HEK293 (cell line): Measurements from ENCODE around the gene JUND.
A peak's percentile ranks its signal among the peaks of the same experiment; 100 is the strongest.

Source experiments
- AEBP2 ChIP-seq: fragments of 450-650 bp; formaldehyde crosslinking; IDR thresholded peaks from 2 replicates; pipeline ENCODE4 v1.5.1; 2016; ENCODE audit warnings: missing biosample characterization, missing genetic modification characterization, borderline replicate concordance
- GLI2 ChIP-seq: fragments of 450-650 bp; formaldehyde crosslinking; IDR thresholded peaks from 2 replicates; pipeline ENCODE4; 2017; ENCODE audit warnings: missing biosample characterization, missing genetic modification characterization, low read depth, borderline replicate concordance
- GLI4 ChIP-seq: fragments of 450-650 bp; formaldehyde crosslinking; IDR thresholded peaks from 2 replicates; pipeline ENCODE4 v1.5.1; 2016; ENCODE audit warnings: missing biosample characterization, missing genetic modification characterization
- INSM2 ChIP-seq: fragments of 450-650 bp; formaldehyde crosslinking; IDR thresholded peaks from 2 replicates; pipeline ENCODE4 v1.5.1; 2016; ENCODE audit warnings: missing biosample characterization, missing genetic modification characterization
- KLF1 ChIP-seq: fragments of 450-650 bp; formaldehyde crosslinking; IDR thresholded peaks from 2 replicates; pipeline ENCODE4 v1.5.1; 2016; ENCODE audit warnings: missing biosample characterization, missing genetic modification characterization
- KLF16 ChIP-seq: fragments of 450-650 bp; formaldehyde crosslinking; IDR thresholded peaks from 2 replicates; pipeline ENCODE4 v1.5.1; 2017; ENCODE audit warnings: missing biosample characterization, missing genetic modification characterization
- KLF9 ChIP-seq: fragments of 450-650 bp; formaldehyde crosslinking; IDR thresholded peaks from 2 replicates; pipeline ENCODE4 v1.5.1; 2016; ENCODE audit warnings: missing biosample characterization, missing genetic modification characterization, low read depth
- PRDM10 ChIP-seq: fragments of 450-650 bp; formaldehyde crosslinking; IDR thresholded peaks from 2 replicates; pipeline ENCODE4 v1.5.1; 2016; ENCODE audit warnings: missing biosample characterization, missing genetic modification characterization
- REPIN1 ChIP-seq: fragments of 450-650 bp; formaldehyde crosslinking; IDR thresholded peaks from 2 replicates; pipeline ENCODE4 v1.5.1; 2017; ENCODE audit warnings: missing biosample characterization, missing genetic modification characterization, low read depth
- SETDB1 ChIP-seq: IDR thresholded peaks from one replicate; pipeline ENCODE4 v1.6.1; 2017; ENCODE audit warnings: mild to moderate bottlenecking, low read length, moderate library complexity, mixed read lengths; ENCODE audit not compliant: insufficient read length
- SP3 ChIP-seq: fragments of 450-650 bp; formaldehyde crosslinking; IDR thresholded peaks from 2 replicates; pipeline ENCODE4 v1.5.1; 2016; ENCODE audit warnings: missing biosample characterization, missing genetic modification characterization
- TRIM28 ChIP-seq: IDR thresholded peaks from 2 replicates; pipeline ENCODE4 v1.6.1; 2011; ENCODE audit warnings: low read length, control low read depth, borderline replicate concordance
- ZBTB17 ChIP-seq: fragments of 450-650 bp; formaldehyde crosslinking; IDR thresholded peaks from 2 replicates; pipeline ENCODE4 v1.5.1; 2016; ENCODE audit warnings: missing biosample characterization, missing genetic modification characterization
- ZBTB21 ChIP-seq: fragments of 450-650 bp; formaldehyde crosslinking; IDR thresholded peaks from 2 replicates; pipeline ENCODE4 v1.5.1; 2017; ENCODE audit warnings: missing biosample characterization, missing genetic modification characterization
- ZFHX2 ChIP-seq: fragments of 450-650 bp; formaldehyde crosslinking; conservative IDR thresholded peaks from 2 replicates; pipeline ENCODE4 v1.5.1; 2016; ENCODE audit warnings: missing biosample characterization, missing genetic modification characterization
- ZFP37 ChIP-seq: fragments of 450-650 bp; formaldehyde crosslinking; IDR thresholded peaks from 2 replicates; pipeline ENCODE4 v1.5.1; 2016; ENCODE audit warnings: missing biosample characterization, missing genetic modification characterization
- ZFP69B ChIP-seq: fragments of 450-650 bp; formaldehyde crosslinking; IDR thresholded peaks from 2 replicates; pipeline ENCODE4 v1.5.1; 2016; ENCODE audit warnings: missing biosample characterization, missing genetic modification characterization
- ZNF174 ChIP-seq: fragments of 450-650 bp; formaldehyde crosslinking; IDR thresholded peaks from 2 replicates; pipeline ENCODE4 v1.5.0; 2017; ENCODE audit warnings: missing biosample characterization, mild to moderate bottlenecking, missing genetic modification characterization
- ZNF19 ChIP-seq: fragments of 450-650 bp; formaldehyde crosslinking; IDR thresholded peaks from 2 replicates; pipeline ENCODE4; 2016; ENCODE audit warnings: missing biosample characterization, missing genetic modification characterization, low read depth
- ZNF202 ChIP-seq: fragments of 450-650 bp; formaldehyde crosslinking; IDR thresholded peaks from 2 replicates; pipeline ENCODE4 v1.5.1; 2016; ENCODE audit warnings: missing biosample characterization, missing genetic modification characterization, borderline replicate concordance
- ZNF211 ChIP-seq: fragments of 450-650 bp; formaldehyde crosslinking; IDR thresholded peaks from 2 replicates; pipeline ENCODE4 v1.5.1; 2016; ENCODE audit warnings: low read depth, missing biosample characterization, missing genetic modification characterization
- ZNF302 ChIP-seq: fragments of 450-650 bp; formaldehyde crosslinking; IDR thresholded peaks from 2 replicates; pipeline ENCODE4 v1.5.1; 2016; ENCODE audit warnings: missing biosample characterization, missing genetic modification characterization, low read depth
- ZNF324 ChIP-seq: fragments of 450-650 bp; formaldehyde crosslinking; IDR thresholded peaks from 2 replicates; pipeline ENCODE4 v1.5.1; 2016; ENCODE audit warnings: missing biosample characterization, missing genetic modification characterization
- ZNF354C ChIP-seq: fragments of 450-650 bp; formaldehyde crosslinking; IDR thresholded peaks from 2 replicates; pipeline ENCODE4 v1.5.1; 2016; ENCODE audit warnings: missing biosample characterization, missing genetic modification characterization, low read depth, borderline replicate concordance
- ZNF362 ChIP-seq: fragments of 450-650 bp; formaldehyde crosslinking; IDR thresholded peaks from 2 replicates; pipeline ENCODE4 v1.5.1; 2016; ENCODE audit warnings: missing biosample characterization, missing genetic modification characterization
- ZNF366 ChIP-seq: fragments of 450-650 bp; formaldehyde crosslinking; conservative IDR thresholded peaks from 2 replicates; pipeline ENCODE4 v1.5.1; 2016; ENCODE audit warnings: missing biosample characterization, missing genetic modification characterization
- ZNF488 ChIP-seq: fragments of 450-650 bp; formaldehyde crosslinking; IDR thresholded peaks from 2 replicates; pipeline ENCODE4 v1.5.1; 2016; ENCODE audit warnings: missing biosample characterization, missing genetic modification characterization
- ZNF544 ChIP-seq: fragments of 450-650 bp; formaldehyde crosslinking; IDR thresholded peaks from 2 replicates; pipeline ENCODE4 v1.5.0; 2017; ENCODE audit warnings: missing biosample characterization, missing genetic modification characterization
- ZNF548 ChIP-seq: fragments of 450-650 bp; formaldehyde crosslinking; IDR thresholded peaks from 2 replicates; pipeline ENCODE4 v1.5.1; 2016; ENCODE audit warnings: missing biosample characterization, missing genetic modification characterization
- ZNF677 ChIP-seq: fragments of 450-650 bp; IDR thresholded peaks from 2 replicates; pipeline ENCODE4 v1.5.0; 2018; ENCODE audit warnings: missing biosample characterization, mild to moderate bottlenecking, missing genetic modification characterization, moderate library complexity
- ZNF843 ChIP-seq: fragments of 450-650 bp; formaldehyde crosslinking; IDR thresholded peaks from 2 replicates; pipeline ENCODE4 v1.5.1; 2016; ENCODE audit warnings: missing biosample characterization, missing genetic modification characterization

Gene JUND

GRCh38 chr19:18304458-18305310 is 23.3 kb upstream of the JUND start (continued):
- TF ChIP-seq INSM2 = no peak; the same call in 1 of the 2 replicates
- 0 out of 2 replicates have a peak, but pooled peaks have one; percentile 17 for TF ChIP-seq KLF9 (tag by site-specific recombination)
- no peak for TF ChIP-seq ZNF19
- no peak for TF ChIP-seq ZNF843
- TF ChIP-seq REPIN1 = no peak
- TF ChIP-seq SP3 (tag by site-specific recombination) = peak; percentile 91
- peak; percentile 99 for TF ChIP-seq ZFHX2 (tag by site-specific recombination)
- no peak for TF ChIP-seq KLF16 (tag by site-specific recombination)
- TF ChIP-seq ZFP37 (tag by site-specific recombination) = no peak
- TF ChIP-seq TRIM28 = 0 out of 2 replicates have a peak, but pooled peaks have one; percentile 29
- 0 out of 2 replicates have a peak, but pooled peaks have one; percentile 43 for TF ChIP-seq GLI4 (tag by site-specific recombination)
- 0 out of 2 replicates have a peak, but pooled peaks have one; percentile 48 for TF ChIP-seq ZBTB21 (tag by site-specific recombination)
- TF ChIP-seq ZNF211 (tag by site-specific recombination) = no peak
- TF ChIP-seq GLI2 (tag by site-specific recombination) = no peak
- peak; percentile 39; the same call in 1 of the 2 replicates for TF ChIP-seq KLF1 (tag by site-specific recombination)
- TF ChIP-seq ZNF302 = no peak
- TF ChIP-seq ZNF202 (tag by site-specific recombination) = no peak
- no peak for TF ChIP-seq AEBP2 (tag by site-specific recombination)
- peak; percentile 34 for TF ChIP-seq ZBTB17 (tag by site-specific recombination)
- TF ChIP-seq ZNF548 (tag by site-specific recombination) = no peak
- no peak for TF ChIP-seq ZNF362 (tag by site-specific recombination)
- 0 out of 2 replicates have a peak, but pooled peaks have one; percentile 43 for TF ChIP-seq ZNF324 (tag by site-specific recombination)
- no peak for TF ChIP-seq ZNF354C (tag by site-specific recombination)
- TF ChIP-seq PRDM10 (tag by site-specific recombination) = peak; percentile 87
- no peak for TF ChIP-seq ZNF488
- no peak for TF ChIP-seq SETDB1
- no peak for TF ChIP-seq ZNF677
- peak; percentile 94 for TF ChIP-seq ZNF366 (tag by site-specific recombination)
- TF ChIP-seq ZNF174 = no peak
- TF ChIP-seq ZFP69B = peak; percentile 61; the same call in 1 of the 2 replicates
- TF ChIP-seq ZNF544 (tag by site-specific recombination) = no peak
